T follicular helper cell (primary cell): Measurements from ENCODE around the gene FMOD.

Experiments used
- DNase-seq: peaks from one replicate; pipeline ENCODE4 v3.0.0-alpha.2; 2020; ENCODE audit warnings: low read depth
- total RNA-seq, 2 experiments: gene quantifications; one replicate each; lab custom pipeline; 2026; lab: John Stamatoyannopoulos, UW

Gene FMOD
- total RNA-seq, result 0 reads per million in 2 experiments

GRCh38 chr1:203351037-203351625, at the start of gene FMOD:
Gene FMOD (minus strand): TSS chr1:203351122. CDS start chr1:203348270, 2,852 bp downstream.
- no peak for DNase-seq

- no peak for DNase-seq
Observed at GRCh38 chr1:203396595-203397194, 45.8 kb upstream of the FMOD start.

GRCh38 chr1:203395751-203396150, 44.8 kb upstream of the FMOD start:
- no peak for DNase-seq

GRCh38 chr1:203390298-203390697, 39.4 kb upstream of the FMOD start:
- DNase-seq, result no peak

- no peak for DNase-seq
Observed at GRCh38 chr1:203388683-203389082, 37.8 kb upstream of the FMOD start.

GRCh38 chr1:203382026-203382425, 31.1 kb upstream of the FMOD start:
- no peak for DNase-seq

GRCh38 chr1:203381151-203381751, 30.3 kb upstream of the FMOD start:
- no peak for DNase-seq

GRCh38 chr1:203380420-203381150, 29.7 kb upstream of the FMOD start:
- no peak for DNase-seq

GRCh38 chr1:203379825-203380224, 28.9 kb upstream of the FMOD start:
- DNase-seq, result no peak

- DNase-seq, result no peak
Observed at GRCh38 chr1:203378556-203379245, 27.8 kb upstream of the FMOD start.

GRCh38 chr1:203373991-203374390, 23.1 kb upstream of the FMOD start:
- no peak for DNase-seq

- DNase-seq, result no peak
Observed at GRCh38 chr1:203373002-203373401, 22.1 kb upstream of the FMOD start.

- no peak for DNase-seq
Observed at GRCh38 chr1:203371288-203371687, 20.4 kb upstream of the FMOD start.

GRCh38 chr1:203369666-203370065, 18.7 kb upstream of the FMOD start:
- no peak for DNase-seq

- no peak for DNase-seq
Observed at GRCh38 chr1:203368624-203369451, 17.9 kb upstream of the FMOD start.

- DNase-seq, result no peak
Observed at GRCh38 chr1:203367057-203367456, 16.1 kb upstream of the FMOD start.

GRCh38 chr1:203366476-203366875, 15.6 kb upstream of the FMOD start:
- no peak for DNase-seq

GRCh38 chr1:203364806-203365205, 13.9 kb upstream of the FMOD start:
- DNase-seq, result no peak

GRCh38 chr1:203364094-203364801, 13.3 kb upstream of the FMOD start:
- no peak for DNase-seq

GRCh38 chr1:203362720-203363025, 11.8 kb upstream of the FMOD start:
- no peak for DNase-seq
